Activated T-helper 1 cell treated with Interleukin-2 at 50 U/mL for 16 hours (primary cell): Measurements from ENCODE around the gene GALNT13.

Experiments used
- DNase-seq: peaks from one replicate; pipeline ENCODE4 v3.0.0-alpha.2; 2020; ENCODE audit warnings: low read depth

GALNT13 gene

GRCh38 chr2:154484338-154485099 lies 612.8 kb downstream of the GALNT13 start:
- no peak for DNase-seq

GRCh38 chr2:154488801-154489200 lies 617.1 kb downstream of the GALNT13 start:
- DNase-seq, result no peak

- DNase-seq, result no peak
These were observed 617.6 kb downstream of the GALNT13 start for GRCh38 chr2:154489266-154489858.

GRCh38 chr2:154490530-154490929 lies 618.8 kb downstream of the GALNT13 start:
- no peak for DNase-seq

- DNase-seq, result no peak
These were observed 623.7 kb downstream of the GALNT13 start for GRCh38 chr2:154495455-154495868.

- DNase-seq, result no peak
These were observed 625.3 kb downstream of the GALNT13 start for GRCh38 chr2:154497019-154497418.
